ACC112 (cell line): ENCODE results near the gene SMARCA4.

Experiments used
- H2AFZ ChIP-seq: fragments of 200-600 bp; sonication (generic); one replicate; pipeline ENCODE4 v1.6.0; 2017; ENCODE audit warnings: antibody characterized with exemption, low read length; ENCODE audit not compliant: unreplicated experiment
- H3K27ac ChIP-seq: fragments of 200-600 bp; sonication (generic); 2 replicates; pipeline ENCODE4 v1.5.1; 2014; ENCODE audit warnings: low read depth, mild to moderate bottlenecking, antibody characterized with exemption, low read length, moderate library complexity
- H3K27me3 ChIP-seq: fragments of 200-600 bp; sonication (generic); 2 replicates; pipeline ENCODE4 v1.6.1; 2014; ENCODE audit warnings: mild to moderate bottlenecking, antibody characterized with exemption, low read length, moderate library complexity, mixed read lengths; ENCODE audit not compliant: insufficient read depth
- H3K36me3 ChIP-seq: fragments of 200-600 bp; sonication (generic); 2 replicates; pipeline ENCODE4 v1.6.1; 2016; ENCODE audit warnings: mild to moderate bottlenecking, antibody characterized with exemption, low read length, moderate library complexity, mixed read lengths; ENCODE audit not compliant: insufficient read depth
- H3K4me1 ChIP-seq: fragments of 200-600 bp; sonication (generic); one replicate; pipeline ENCODE4 v1.6.1; 2016; ENCODE audit warnings: low read length, mixed read lengths; ENCODE audit not compliant: insufficient read depth, unreplicated experiment, control insufficient read depth
- H3K4me3 ChIP-seq: fragments of 200-600 bp; sonication (generic); 2 replicates; pipeline ENCODE4 v1.5.1; 2014; ENCODE audit warnings: mild to moderate bottlenecking, low read depth, low read length
- H3K79me2 ChIP-seq: fragments of 200-600 bp; sonication (generic); one replicate; pipeline ENCODE4 v1.6.0; 2016; ENCODE audit warnings: low read length; ENCODE audit not compliant: control insufficient read depth, unreplicated experiment, insufficient read depth

Gene SMARCA4

DNA sequence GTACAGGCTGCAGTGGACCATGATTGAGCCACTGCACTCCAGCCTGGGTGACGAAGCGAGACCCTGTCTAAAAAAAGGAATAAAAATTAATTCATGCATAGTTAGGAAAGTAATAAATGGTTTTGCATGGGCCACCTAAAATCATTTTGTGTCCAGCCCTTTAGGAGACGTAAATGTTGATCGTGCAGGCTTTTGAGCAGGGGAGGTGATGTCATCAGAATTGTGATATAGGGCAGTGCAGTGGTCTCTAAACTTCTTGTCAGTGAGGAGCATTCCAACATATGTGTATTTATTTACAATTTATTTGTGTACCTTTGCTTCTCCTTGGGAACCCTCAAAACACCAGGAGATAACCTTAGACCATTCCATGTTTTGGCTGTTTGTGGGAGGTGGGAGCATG is 3.0 kb downstream of the SMARCA4 start:
- H2AFZ ChIP-seq, result no peak overlapping the region
- no peaks in the 10 kb centered on the region for H3K27me3 ChIP-seq
- H3K79me2 ChIP-seq, result peaks cover 67% of the 10 kb centered on the region
- no peaks in the 10 kb centered on the region for H3K4me1 ChIP-seq
- no peak overlapping the region for H3K4me3 ChIP-seq
- H3K27ac ChIP-seq, result no peak overlapping the region
- no peaks in the 10 kb centered on the region for H3K36me3 ChIP-seq

DNA sequence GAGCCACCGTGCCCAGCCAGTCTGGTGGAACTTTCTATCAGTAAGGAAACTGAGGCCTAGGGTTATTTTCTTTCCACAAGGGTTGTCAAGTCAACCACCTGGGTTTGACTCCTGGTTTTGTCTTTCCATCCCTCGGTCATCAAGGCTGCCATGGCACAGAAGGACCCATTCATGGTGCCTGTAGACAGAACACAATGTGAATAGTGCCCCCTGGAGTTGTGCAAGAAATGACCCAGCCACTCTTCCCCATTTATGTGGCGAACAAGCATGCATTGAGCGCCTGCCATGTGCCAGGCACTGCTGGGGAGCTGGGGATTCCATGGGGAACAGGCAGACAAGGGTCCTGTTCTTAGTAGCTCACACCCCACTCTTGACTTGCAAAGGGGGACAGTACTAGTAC is 4.1 kb downstream of the SMARCA4 start:
- Histone ChIP-seq H3K4me1 (no peaks in the 10 kb centered on the region), H3K79me2 (peaks cover 68% of the 10 kb centered on the region), H3K27me3 (no peaks in the 10 kb centered on the region), H3K27ac (no peak overlapping the region), H3K36me3 (no peaks in the 10 kb centered on the region), H3K4me3 (no peak overlapping the region), H2AFZ (no peak overlapping the region)

DNA sequence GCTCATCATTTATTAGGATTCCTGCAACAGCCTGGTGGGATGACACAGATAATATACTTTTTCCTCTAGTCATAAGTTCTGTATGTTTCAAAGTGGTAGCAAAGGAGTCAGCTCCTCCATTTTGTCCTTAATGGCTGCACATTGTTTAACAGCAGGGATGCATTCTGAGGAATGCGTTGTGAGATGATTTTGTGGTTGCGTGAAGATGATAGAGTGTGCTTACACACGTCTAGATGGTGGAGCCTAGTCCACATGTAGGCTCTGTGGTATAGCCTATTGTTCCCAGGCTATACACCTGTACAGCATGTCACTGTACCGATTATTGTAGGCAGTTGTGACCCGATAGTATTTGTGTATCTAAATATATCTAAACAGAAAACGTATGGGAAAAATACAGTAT is 4.6 kb downstream of the SMARCA4 start:
- no peak overlapping the region for H3K27ac ChIP-seq
- no peaks in the 10 kb centered on the region for H3K4me1 ChIP-seq

DNA sequence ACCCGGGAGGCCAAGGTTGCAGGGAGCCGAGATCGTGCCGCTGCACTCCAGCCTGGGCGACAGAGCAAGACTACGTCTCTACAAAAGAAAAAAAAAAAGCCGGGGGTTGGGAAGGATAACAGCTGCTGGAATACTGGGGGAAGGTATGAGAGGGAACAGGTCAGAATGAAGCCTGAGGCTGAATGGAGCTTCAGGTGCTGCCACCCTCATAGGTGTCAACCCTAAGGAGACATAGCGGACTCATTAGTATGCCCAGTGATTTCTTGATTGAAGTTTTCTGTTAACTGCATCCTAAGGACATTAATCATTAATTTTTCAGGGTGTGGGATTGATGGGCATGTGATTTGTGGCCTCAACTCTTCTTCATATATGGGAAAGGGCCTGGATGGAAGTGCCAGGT is 6.0 kb downstream of the SMARCA4 start:
- Histone ChIP-seq H3K4me1 (no peaks in the 10 kb centered on the region), H3K36me3 (no peaks in the 10 kb centered on the region), H3K27me3 (no peaks in the 10 kb centered on the region), H3K27ac (no peak overlapping the region), H2AFZ (no peak overlapping the region), H3K79me2 (peaks cover 78% of the 10 kb centered on the region), H3K4me3 (no peak overlapping the region)

More for the DNA sequence above, 4.6 kb downstream of the SMARCA4 start:
- Histone ChIP-seq H3K27me3 (no peaks in the 10 kb centered on the region), H3K36me3 (no peaks in the 10 kb centered on the region), H3K4me3 (no peak overlapping the region), H2AFZ (no peak overlapping the region), H3K79me2 (peaks cover 73% of the 10 kb centered on the region)

DNA sequence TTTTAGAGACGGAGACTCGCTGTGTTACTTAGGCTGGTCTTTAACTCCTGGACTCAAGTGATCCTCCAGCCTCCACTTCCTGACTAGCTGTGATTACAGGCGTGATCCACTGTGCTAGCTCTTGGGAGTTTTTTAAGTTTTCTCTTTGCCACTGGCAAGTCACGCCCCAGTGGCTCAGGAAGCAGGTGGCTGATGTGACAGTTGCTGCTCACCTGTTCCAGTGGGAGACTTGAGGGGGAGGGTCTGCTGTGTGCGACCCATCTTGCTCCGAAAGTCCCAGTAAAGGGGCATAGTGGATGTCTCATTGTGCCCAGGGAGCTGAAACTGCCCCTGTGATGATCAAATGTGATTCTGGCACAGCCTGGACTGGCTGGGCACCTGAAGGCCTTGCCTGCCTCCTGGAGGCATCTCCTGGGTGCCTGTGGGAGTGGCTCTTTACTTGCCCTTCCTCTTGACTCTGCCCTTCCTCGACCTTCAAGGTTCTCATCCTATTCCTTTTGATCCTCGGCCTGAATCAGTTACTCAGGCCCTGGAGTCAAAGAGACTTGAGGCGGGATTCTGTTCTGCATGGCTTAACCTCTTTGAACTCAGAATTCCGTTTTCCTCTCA is 7.8 kb downstream of the SMARCA4 start:
- Histone ChIP-seq H3K79me2 (peaks cover 73% of the 10 kb centered on the region), H3K36me3 (no peaks in the 10 kb centered on the region), H3K27me3 (no peaks in the 10 kb centered on the region), H3K4me3 (no peak overlapping the region), H3K4me1 (no peaks in the 10 kb centered on the region), H2AFZ (no peak overlapping the region), H3K27ac (no peak overlapping the region)

DNA sequence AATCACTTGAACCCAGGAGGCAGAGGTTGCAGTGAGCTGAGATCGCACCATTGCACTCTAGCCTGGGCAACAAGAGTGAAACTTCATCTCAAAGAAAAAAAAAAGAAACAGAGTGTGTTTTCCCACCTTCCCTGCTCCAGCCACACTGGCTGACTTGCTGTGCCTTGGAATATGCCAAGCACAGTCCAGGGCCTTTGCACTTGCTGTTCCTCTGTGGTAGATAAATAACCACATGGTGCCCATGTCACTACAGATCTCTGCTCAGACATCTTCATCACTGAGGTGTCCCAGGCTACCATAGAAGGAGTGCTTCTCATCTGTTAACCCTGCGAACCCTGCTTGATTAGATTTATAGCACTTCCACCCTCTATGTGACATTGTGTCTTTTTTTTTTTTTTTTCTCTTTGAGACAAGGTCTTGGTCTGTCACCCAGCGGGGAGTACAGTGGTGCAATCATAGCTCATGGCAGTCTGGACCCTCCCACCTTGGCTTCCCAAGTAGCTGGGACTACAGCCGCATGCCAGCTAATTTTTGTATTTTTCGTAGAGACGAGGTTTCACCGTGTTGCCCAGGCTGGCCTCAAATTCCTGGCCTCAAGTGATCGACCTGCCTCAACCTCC is 10.4 kb downstream of the SMARCA4 start:
- H3K36me3 ChIP-seq, result no peaks in the 10 kb centered on the region
- peaks cover 68% of the 10 kb centered on the region for H3K79me2 ChIP-seq
- peaks cover 10% of the 10 kb centered on the region for H3K4me1 ChIP-seq
- no peak overlapping the region for H2AFZ ChIP-seq
- H3K4me3 ChIP-seq, result no peak overlapping the region
- no peaks in the 10 kb centered on the region for H3K27me3 ChIP-seq
- no peak overlapping the region for H3K27ac ChIP-seq

DNA sequence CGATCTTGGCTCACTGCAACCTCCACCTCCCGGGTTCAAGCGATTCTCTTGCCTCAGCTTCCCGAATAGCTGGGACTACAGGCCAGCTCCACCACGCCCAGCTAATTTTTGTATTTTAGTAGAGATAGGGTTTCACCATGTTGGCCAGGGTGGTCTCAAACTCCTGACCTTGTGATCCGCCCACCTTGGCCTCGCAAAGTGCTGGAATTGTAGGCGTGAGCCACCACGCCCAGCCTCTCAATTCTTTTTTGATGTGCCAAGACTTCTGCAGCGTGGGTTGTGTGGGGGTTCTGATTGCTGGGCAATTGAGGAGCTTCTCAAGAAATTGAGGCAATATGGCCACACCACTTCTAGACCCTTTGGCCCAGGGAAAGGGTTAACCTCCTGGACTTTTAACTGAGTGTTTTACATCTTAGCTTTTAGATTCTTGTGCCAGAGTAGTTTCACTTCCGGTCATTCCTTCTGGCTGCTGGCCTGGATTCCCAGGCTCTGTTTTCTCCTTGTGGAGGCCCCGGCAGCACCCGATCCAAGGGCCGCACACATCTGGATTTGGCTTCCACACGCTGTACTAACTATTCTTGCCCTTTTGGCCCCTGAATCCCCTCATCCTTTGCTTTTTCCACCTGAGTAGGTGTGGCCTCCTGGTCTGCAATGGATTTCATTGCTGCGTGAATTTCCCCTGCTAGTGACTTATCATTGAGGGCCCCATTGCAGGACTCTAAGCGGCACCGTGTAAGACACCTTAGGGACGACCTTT is 14.7 kb downstream of the SMARCA4 start:
- Histone ChIP-seq H3K27me3 (no peaks in the 10 kb centered on the region), H3K27ac (peak overlapping the region; percentile 25; the same call in 1 of the 2 replicates), H3K79me2 (peaks cover 77% of the 10 kb centered on the region), H3K4me1 (peaks cover 16% of the 10 kb centered on the region), H3K4me3 (0 out of 2 replicates have a peak overlapping the region, but pooled peaks have one; percentile 45), H3K36me3 (no peaks in the 10 kb centered on the region), H2AFZ (no peak overlapping the region)

DNA sequence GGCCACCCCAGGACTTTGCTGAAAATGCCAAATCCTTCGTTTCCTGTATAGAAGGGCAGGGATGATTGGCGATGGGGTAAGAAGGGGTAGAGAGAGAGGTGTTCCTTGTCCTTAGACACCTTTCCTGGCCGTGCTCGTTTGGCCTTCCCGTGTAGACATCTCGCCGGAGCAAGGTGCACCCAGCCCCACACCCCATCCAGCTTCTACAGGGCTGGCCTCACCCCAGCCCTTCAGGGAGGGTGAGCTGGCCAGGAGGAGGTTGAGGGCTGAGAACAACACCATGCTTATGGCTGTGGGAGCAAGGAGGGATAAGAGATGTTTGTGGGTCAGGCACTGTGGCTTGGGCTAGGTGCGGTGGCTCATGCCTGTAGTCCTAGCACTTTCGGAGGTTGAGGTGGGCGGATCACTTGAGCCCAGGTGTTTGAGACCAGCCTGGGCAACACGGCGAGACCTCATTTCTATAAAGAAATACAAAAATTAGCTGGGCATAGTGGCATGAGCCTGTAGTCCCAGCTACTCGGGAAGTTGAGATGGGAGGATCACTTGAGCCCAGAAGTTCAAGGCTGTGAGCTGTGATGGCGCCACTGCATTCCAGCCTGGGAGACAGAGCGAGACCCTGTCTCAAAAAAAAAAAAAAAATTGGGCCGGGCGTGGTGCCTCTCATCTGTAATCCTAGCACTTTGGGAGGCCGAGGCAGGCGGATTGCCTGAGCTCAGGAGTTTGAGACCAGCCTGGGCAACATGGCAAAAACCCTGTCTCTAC is 15.5 kb downstream of the SMARCA4 start:
- H3K79me2 ChIP-seq, result peaks cover 79% of the 10 kb centered on the region
- H3K36me3 ChIP-seq, result no peaks in the 10 kb centered on the region
- 0 out of 2 replicates have a peak overlapping the region, but pooled peaks have one; percentile 45 for H3K4me3 ChIP-seq
- H3K27me3 ChIP-seq, result no peaks in the 10 kb centered on the region
- H3K4me1 ChIP-seq, result peaks cover 16% of the 10 kb centered on the region
- no peak overlapping the region for H2AFZ ChIP-seq
- H3K27ac ChIP-seq, result peak overlapping the region; percentile 25; the same call in 1 of the 2 replicates

DNA sequence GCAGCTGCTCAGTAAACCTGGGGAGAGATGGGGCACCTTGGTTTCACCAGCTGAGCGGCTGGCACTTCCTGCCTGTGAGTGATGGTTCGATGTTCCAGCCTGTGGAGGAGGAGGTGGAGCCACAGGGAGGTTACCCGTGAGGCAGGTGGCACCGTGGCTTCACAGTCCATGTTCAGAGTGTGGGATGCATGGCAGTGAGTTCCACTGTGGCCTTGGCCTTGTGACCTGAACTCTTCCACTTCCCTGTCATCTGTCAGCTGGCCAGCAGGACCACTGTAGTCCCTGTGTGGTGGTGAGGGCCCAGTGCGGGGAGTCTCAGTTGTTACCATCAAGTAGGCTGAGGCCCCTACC is 16.9 kb downstream of the SMARCA4 start:
- Histone ChIP-seq H3K27ac (no peak overlapping the region), H3K27me3 (no peaks in the 10 kb centered on the region), H3K4me1 (peaks cover 16% of the 10 kb centered on the region), H3K36me3 (no peaks in the 10 kb centered on the region), H2AFZ (no peak overlapping the region), H3K4me3 (no peak overlapping the region), H3K79me2 (peaks cover 71% of the 10 kb centered on the region)

DNA sequence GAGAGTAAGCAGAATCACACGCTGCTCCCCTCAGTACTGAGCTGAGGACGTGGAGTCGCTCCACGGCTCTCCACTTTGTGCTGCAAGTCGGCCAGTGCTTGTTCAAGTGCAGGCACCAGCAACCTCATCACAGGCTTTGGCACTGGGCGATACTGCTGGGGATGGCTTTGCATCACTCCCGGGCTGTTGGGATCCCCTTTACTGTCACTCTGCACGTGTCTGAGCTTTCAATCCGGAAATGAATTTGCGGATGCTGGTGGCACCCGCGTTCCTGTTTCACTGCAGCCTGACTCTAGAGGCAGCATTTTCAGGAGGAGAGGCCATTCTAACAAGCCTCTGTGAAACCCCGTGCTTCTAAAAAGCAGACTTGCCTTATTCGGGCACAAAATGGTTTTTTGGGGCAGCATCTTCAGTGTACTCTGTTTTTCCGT is 19.1 kb downstream of the SMARCA4 start:
- H2AFZ ChIP-seq, result no peak overlapping the region
- no peaks in the 10 kb centered on the region for H3K27me3 ChIP-seq
- no peak overlapping the region for H3K27ac ChIP-seq
- no peak overlapping the region for H3K4me3 ChIP-seq
- peaks cover 16% of the 10 kb centered on the region for H3K4me1 ChIP-seq
- no peaks in the 10 kb centered on the region for H3K36me3 ChIP-seq
- H3K79me2 ChIP-seq, result peaks cover 76% of the 10 kb centered on the region
